Measurements from ENCODE around the gene GAL.

GAL gene

GRCh38 chr11:68734111-68734510 lies 49.8 kb downstream of the GAL start:
- Mint-ChIP-seq H3K4me3 (no peak overlapping the region), H3K36me3 (ENCODE audit: low read depth) (no peaks in the 10 kb centered on the region), H3K27me3 (ENCODE audit: low read depth) (no peaks in the 10 kb centered on the region), H3K9me3 (no peaks in the 10 kb centered on the region), H3K4me1 (ENCODE audit: low read depth) (no peaks in the 10 kb centered on the region), H3K27ac (no peak overlapping the region)

DNA sequence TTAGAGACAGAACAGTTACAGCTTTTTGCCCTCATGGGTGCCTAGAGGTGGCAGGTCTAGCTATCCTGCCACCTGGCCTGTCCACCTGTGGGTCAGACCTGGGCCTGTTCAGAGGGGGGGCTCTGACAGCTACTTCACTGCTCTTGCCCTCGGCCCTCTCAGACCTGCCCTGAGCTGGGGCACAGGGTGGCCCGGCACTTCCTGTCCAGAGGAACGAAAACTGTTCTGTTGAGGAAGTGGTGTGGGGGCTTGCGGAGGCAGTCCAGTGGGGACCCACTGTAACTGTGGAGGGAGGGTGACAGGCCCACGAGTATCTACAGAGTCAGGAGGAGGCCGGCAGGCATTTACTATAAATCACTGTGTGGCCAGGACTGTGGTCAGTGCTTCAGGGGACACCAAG lies 50.8 kb downstream of the GAL start:
- Mint-ChIP-seq H3K27me3 (ENCODE audit: low read depth) (no peaks in the 10 kb centered on the region), H3K36me3 (ENCODE audit: low read depth) (no peaks in the 10 kb centered on the region), H3K4me1 (ENCODE audit: low read depth) (no peaks in the 10 kb centered on the region), H3K4me3 (no peak overlapping the region), H3K9me3 (no peaks in the 10 kb centered on the region), H3K27ac (no peak overlapping the region)

DNA sequence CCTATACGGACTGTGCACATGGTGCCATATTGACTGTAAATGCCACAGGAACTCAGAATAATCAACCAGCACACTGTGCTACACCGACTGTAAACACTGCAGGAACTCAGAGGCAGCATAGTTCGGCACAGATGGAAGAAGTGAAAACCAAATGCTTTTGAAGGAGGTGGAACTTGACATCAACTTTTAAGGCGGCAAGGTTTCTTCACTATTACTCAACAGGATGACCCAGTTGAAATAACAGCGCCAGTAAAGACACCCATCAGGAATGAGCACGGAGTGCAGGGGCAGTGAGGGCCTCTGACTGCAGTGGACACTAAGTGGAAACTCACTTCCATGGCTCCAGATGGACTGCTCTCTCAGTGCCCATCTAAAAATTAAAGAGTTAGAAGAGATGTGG lies 51.3 kb downstream of the GAL start:
- Mint-ChIP-seq H3K4me1 (ENCODE audit: low read depth) (no peaks in the 10 kb centered on the region), H3K27me3 (ENCODE audit: low read depth) (no peaks in the 10 kb centered on the region), H3K36me3 (ENCODE audit: low read depth) (no peaks in the 10 kb centered on the region), H3K4me3 (no peak overlapping the region), H3K9me3 (no peaks in the 10 kb centered on the region), H3K27ac (no peak overlapping the region)
